B cell (primary cell): ENCODE measurements around the gene PARP15.
"Not testable (repeated sequence)": the region's sequence is repeated elsewhere in the genome, so short reads cannot be mapped to it uniquely, and the experiment has no call there.

Experiments
- CTCF ChIP-seq: fragments of 200-600 bp; IDR thresholded peaks from one replicate; pipeline ENCODE4 v1.8.0; 2022; ENCODE audit warnings: antibody characterized with exemption, mild to moderate bottlenecking
- EZH2 ChIP-seq: IDR thresholded peaks from 2 replicates; pipeline ENCODE4 v1.6.1; 2012; ENCODE audit warnings: borderline replicate concordance, low read depth, mild to moderate bottlenecking, moderate library complexity, low read length; ENCODE audit not compliant: insufficient read depth, poor library complexity, severe bottlenecking

DNA sequence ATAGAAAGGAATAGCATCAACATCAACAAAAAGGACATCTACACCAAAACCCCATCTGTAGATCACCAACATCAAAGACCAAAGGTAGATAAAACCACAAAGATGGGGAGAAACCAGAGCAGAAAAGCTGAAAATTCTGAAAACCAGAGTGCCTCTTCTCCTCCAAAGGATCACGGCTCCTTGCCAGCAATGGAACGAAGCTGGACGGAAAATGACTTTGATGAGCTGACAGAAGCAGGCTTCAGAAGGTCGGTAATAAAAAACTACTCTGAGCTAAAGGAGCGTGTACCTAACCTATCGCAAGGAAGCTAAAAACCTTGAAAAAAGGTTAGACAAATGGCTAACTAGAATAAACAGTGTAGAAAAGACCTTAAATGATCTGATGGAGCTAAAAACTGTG, 74.5 kb downstream of the PARP15 start:
- TF ChIP-seq CTCF, EZH2: not testable (repeated sequence)
